ENCODE results near the gene C12orf57. TPM values are rescaled to one million over a fixed set of nuclear protein-coding genes. Genes with fewer than 3 reads are reported as not detected.
A peak's percentile ranks its signal among the peaks of the same experiment; 100 is the strongest.

Gene C12orf57
- total and polyA plus RNA-seq, 9 of the 15 experiments (the other 6 are each of a cell fraction or from before 2014, with no cell fraction given) = 26.7 to 191 (median 107) TPM

- TF ChIP-seq BRF2 (IDR thresholded peaks at IDR 0.05; ENCODE audit: borderline replicate concordance, insufficient read depth, insufficient read length) (no peak), PTTG1 (tag; IDR thresholded peaks at IDR 0.05; ENCODE audit: low read depth) (no peak), ZNF274 (IDR thresholded peaks at IDR 0.05; ENCODE audit: borderline replicate concordance, low read depth, low read length) (peak; percentile 72; the same call in 1 of the 2 replicates), CBX2 (IDR thresholded peaks at IDR 0.05; ENCODE audit: insufficient read depth, low read length, poor library complexity, severe bottlenecking) (no peak), BACH1 (tag; IDR thresholded peaks at IDR 0.05) (no peak), CAMTA2 (CRISPR knock-in tag; conservative IDR thresholded peaks at IDR 0.05) (no peak), KLF1 (tag; IDR thresholded peaks at IDR 0.05) (no peak), NR4A1 (CRISPR knock-in tag; IDR thresholded peaks at IDR 0.05) (no peak), NR4A1 (tag; IDR thresholded peaks at IDR 0.05) (no peak), TBP (optimal IDR thresholded peaks at IDR 0.05; ENCODE audit: low read depth, low read length) (no peak), NFXL1 (CRISPR knock-in tag; IDR thresholded peaks at IDR 0.05) (no peak), PRPF4 (IDR thresholded peaks at IDR 0.05; ENCODE audit: insufficient read depth, low read depth, low read length, poor library complexity, severe bottlenecking) (peak; percentile 93), EP400 (IDR thresholded peaks at IDR 0.05) (0 out of 2 replicates have a peak, but pooled peaks have one; percentile 38), MXD1 (CRISPR knock-in tag; IDR thresholded peaks at IDR 0.05; ENCODE audit: borderline replicate concordance, poor library complexity, severe bottlenecking) (no peak), STAG1 (CRISPR knock-in tag; IDR thresholded peaks at IDR 0.05; ENCODE audit: borderline replicate concordance) (peak; percentile 28; the same call in 1 of the 2 replicates), MAFF (IDR thresholded peaks at IDR 0.05; ENCODE audit: low read length) (peak; percentile 22; the same call in 1 of the 2 replicates), CHCHD3 (CRISPR knock-in tag; IDR thresholded peaks at IDR 0.05) (no peak), CSDE1 (IDR thresholded peaks at IDR 0.05) (no peak), ZNF518B (CRISPR knock-in tag; IDR thresholded peaks at IDR 0.05) (no peak), U2AF2 (optimal IDR thresholded peaks at IDR 0.05; ENCODE audit: low read depth, low read length) (no peak), NONO (IDR thresholded peaks at IDR 0.05; ENCODE audit: low read depth in 2 of 2, low read length in 1 of 2) (peak in 1 of 2 experiments; percentile 96; a peak in 2 of 4 replicates), ZNF507 (tag; conservative IDR thresholded peaks at IDR 0.05) (no peak), NR2F6 (CRISPR knock-in tag; IDR thresholded peaks at IDR 0.05) (no peak), TEAD1 (CRISPR knock-in tag; IDR thresholded peaks at IDR 0.05) (peak in 1 of 2 experiments; percentile 78; a peak in 1 of 4 replicates)
Observed at GRCh38 chr12:6944381-6945186, 762 bp downstream of the C12orf57 start (continued).
